GM18511 (cell line): ENCODE measurements around the gene IGFBP4.
"Not testable (repeated sequence)": the region's sequence is repeated elsewhere in the genome, so short reads cannot be mapped to it uniquely, and the experiment has no call there.

Experiments used
- ATAC-seq: cut with Tn5 transposase; IDR thresholded peaks from one replicate; pipeline ENCODE4 v1.9.1; 2021; ENCODE audit warnings: mild to moderate bottlenecking, moderate library complexity; ENCODE audit not compliant: unreplicated experiment

The IGFBP4 gene

DNA sequence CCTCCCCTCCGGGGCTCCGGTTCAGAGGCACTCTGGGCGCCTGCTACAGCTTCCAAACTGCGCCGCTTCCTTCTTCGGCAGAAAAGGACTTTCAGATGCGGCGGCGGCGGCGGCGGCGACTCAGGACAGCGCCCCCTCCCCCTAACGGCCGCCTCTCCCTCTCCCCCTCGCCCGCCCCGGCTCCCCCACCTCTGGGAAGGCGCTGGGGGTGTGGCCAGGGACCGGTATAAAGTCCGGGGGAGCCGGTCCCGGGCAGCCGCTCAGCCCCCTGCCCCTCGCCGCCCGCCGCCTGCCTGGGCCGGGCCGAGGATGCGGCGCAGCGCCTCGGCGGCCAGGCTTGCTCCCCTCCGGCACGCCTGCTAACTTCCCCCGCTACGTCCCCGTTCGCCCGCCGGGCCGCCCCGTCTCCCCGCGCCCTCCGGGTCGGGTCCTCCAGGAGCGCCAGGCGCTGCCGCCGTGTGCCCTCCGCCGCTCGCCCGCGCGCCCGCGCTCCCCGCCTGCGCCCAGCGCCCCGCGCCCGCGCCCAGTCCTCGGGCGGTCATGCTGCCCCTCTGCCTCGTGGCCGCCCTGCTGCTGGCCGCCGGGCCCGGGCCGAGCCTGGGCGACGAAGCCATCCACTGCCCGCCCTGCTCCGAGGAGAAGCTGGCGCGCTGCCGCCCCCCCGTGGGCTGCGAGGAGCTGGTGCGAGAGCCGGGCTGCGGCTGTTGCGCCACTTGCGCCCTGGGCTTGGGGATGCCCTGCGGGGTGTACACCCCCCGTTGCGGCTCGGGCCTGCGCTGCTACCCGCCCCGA, at the start of gene IGFBP4:
TSS of gene IGFBP4 (plus strand) at position 255 of the 792 bp plus-strand sequence. CDS start at position 541, 286 bp downstream.
- no peak for ATAC-seq

DNA sequence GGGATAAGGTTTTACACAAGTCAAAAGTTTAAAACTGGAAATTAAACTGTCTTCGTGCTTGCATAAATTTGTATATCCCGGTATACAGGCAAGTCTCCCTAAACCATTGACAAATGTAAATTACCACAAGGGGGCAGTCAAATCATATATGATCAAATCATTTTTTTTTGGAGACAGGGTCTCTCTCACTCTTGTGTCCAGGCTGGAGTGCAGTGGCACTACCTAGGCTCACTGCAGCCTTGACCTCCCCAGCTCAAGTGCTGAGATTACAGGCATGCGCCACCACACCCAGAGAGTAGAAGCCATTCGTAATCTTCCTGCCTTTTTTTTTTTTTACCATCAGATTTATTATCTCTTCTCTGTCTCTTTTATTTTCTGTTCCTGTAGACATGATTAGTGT, 44.1 kb upstream of the IGFBP4 start:
- ATAC-seq: no peak

DNA sequence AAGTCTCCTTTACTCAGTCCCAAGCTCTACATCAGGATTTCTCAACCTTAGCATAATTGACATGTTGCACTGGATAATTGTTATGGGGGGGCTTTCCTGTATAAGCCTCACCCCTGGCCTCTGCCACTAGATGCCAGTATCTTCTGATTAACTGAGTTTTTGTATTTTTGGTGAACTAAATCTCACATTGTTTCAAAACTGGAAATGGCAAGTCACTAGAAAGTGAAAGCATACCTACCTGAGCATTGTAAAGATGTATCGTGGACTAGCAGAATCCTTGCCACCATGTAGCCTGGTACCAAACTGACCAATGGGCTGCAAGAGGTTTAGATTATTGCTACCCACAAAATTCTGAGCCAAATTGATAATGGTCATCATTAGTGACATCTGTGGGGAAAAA, 40.6 kb upstream of the IGFBP4 start:
- no peak for ATAC-seq

- no peak for ATAC-seq
Observed at GRCh38 chr17:40404003-40404402, 39.2 kb upstream of the IGFBP4 start.

GRCh38 chr17:40407460-40407859, 35.8 kb upstream of the IGFBP4 start:
- ATAC-seq: no peak

DNA sequence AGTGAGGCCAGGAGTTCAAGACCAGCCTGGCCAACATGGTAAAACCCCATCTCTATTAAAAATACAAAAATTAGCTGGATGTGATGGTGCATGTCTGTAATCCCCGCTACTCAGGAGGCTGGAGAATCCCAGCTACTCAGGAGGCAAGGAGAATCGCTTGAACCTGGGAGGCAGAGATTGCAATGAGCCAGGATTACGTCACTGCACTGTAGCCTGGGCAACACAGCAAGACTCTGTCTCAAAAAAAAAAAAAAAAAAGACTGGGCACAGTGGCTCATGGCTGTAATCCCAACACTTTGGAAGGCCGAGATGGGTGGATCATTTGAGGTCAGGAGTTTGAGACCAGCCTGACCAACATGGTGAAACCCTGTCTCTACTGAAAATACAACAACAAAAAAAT, 33.7 kb upstream of the IGFBP4 start:
- ATAC-seq: not testable (repeated sequence)

DNA sequence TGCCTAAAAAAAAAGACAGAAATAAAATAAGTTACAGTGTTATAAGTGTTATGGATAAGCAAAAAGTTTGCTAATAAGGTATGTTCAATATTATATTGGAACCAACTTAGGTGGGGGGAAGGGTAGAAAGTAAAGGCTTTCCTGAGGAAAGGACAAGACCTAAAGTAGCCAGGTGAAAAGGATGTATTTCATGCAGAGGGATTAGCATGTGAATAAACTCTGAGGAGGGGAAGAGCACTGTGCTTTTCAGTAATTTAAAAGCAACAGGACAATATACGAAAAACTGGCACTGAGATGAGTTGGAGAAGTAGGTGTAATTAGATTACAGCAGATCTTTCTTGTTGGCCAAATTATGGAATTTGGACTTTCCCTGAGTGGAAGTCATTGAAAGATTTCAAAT, 33.2 kb upstream of the IGFBP4 start:
- no peak for ATAC-seq

DNA sequence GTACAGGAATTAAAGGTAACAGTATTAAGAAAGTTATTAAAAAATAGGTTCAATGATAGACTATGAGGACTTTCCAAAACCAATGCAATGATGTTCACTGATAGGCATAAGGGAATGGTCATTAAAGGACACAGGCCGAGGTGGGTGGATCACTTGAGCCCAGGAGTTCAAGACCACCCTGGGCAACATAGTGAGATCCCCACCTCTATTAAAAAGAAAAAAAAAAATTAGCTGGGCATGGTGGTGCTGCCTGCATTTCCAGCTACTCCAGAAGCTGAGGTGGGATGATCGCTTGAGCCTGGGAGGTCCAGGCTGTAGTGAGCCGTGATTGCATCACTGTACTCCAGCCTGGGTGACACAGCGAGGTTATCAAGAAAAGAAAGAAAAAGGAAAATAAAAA, 31.4 kb upstream of the IGFBP4 start:
- no peak for ATAC-seq

DNA sequence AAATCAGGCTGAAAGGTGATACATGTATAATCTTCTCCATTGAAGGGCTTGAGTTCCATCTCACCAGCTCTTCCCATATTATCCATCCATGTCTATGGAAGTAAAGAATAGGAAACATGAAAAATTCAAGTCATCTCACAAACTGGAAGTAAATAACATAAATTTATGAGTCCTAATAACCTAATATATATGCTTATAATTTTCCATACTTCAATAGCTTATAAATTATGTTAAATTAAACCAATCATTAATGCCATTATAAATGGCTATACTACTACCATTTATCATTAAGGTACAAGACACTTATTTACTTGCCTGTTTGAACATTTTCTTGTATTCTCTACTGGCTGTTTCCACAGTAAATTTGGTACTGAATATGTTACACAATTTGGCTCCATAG, 30.4 kb upstream of the IGFBP4 start:
- no peak for ATAC-seq

DNA sequence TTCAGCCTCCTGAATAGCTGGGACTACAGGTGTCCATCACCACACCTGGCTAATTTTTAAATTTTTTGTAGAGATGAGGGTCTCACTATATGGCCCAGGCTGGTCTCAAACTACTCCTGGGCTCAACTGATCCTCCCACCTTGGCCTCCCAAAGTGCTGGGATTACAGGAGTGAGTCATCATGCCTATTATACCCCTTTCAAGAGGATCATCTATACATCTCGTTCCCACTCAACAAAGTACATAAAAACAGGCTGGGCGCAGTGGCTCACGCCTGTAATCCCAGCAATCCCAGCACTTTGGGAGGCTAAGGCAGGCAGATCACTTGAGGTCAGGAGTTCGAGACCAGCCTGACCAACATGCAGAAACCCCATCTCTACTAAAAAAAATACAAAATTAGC, 28.9 kb upstream of the IGFBP4 start:
- not testable (repeated sequence) for ATAC-seq

DNA sequence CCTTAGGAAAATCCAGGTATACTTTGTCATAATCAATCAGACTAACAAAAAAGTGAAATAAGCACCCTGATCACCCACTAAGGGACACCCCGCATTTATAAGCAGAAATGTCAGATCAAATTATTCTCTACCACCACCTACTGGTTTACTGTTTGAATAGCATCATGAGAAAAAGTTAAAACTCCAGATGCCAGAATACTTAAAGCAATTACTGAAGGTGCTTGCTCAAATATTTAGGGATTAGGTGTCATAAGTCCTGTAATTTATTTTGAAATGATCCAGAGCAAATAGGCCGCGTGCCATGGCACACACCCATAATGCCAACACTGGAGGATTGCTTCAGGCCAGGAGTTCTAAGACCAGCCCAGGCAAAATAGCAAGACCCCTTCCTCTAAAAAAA, 27.9 kb upstream of the IGFBP4 start:
- ATAC-seq: no peak

DNA sequence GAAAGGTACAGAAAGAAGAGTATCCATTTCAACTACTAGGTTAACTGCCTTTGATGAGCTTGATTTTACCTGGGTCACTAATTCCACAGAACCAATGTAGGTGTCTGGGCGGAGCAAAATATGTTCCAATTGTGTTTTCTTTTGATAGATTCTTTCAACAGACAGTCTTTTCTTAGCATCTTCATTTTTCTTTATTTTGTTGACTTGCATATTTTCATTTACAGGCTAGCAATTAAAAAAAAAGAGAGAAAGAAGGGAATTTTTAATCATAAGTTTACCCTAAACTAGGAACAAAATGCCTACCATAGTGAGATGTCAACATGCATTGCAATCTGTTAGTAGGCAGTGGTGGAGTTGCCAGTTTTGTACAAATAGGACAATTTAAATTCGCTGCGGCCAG, 26.6 kb upstream of the IGFBP4 start:
- no peak for ATAC-seq

DNA sequence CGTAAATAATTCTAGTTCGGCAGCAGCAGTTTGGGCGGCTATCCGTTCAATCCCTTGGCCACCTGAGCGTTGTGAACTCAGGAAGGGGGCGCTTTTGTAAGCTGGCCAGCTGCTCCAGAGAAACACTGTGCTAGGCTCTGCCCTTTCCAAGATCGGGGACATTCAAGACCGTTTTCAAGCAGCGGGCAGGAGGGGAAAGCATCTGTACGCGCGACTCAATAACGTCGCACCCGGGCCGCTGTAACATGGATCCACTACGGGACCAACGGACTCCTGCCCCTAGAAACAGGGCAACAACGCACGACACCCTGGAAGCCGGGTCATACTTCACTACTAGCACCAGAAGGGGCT, 26.0 kb upstream of the IGFBP4 start:
- peak; percentile 24 for ATAC-seq

DNA sequence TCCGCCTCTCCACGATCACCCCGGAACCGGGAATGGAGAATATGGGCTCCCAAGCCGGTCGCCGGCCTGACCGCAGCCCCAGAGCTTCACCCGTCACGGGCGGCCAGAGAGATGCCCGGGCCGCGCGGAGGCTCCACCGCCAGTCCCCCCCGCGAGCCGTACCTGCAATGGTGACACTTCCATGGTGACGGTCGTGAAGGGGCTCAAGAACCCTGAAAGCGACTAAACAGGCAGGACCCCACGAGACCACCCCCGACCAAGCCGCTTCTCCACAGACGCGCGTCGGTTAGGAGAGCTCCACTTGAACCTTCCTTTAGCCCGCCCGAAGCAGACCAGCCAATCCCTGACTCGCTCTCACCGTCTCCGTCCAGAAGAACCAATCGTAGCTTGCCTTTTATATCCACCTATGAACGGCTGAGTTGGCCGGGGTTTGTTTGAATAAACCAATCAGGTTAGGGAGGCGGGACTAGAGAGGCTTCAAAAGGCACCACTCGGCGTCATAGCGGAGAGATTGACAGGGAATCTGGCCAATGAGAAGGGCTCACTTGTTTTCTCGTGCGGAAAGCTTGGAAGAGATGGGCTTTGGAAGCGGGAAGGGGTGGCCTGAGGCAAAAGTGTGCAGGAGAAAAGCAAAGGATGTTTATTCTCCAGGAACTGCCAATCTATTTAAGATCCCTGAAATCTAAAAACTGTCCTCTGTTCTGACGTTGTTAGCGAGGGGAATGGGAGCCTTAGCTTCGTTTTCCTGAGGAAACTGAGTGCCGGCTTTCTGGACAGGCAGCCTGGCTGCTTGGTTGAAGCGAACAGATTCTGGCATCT, 25.4 kb upstream of the IGFBP4 start, which contains the start of gene TOP2A:
TSS of gene TOP2A (minus strand) at position 288 of the 819 bp plus-strand sequence. CDS start at position 183, 105 bp downstream.
- ATAC-seq: peak; percentile 94

GRCh38 chr17:40418428-40418706, 24.9 kb upstream of the IGFBP4 start:
- no peak for ATAC-seq

DNA sequence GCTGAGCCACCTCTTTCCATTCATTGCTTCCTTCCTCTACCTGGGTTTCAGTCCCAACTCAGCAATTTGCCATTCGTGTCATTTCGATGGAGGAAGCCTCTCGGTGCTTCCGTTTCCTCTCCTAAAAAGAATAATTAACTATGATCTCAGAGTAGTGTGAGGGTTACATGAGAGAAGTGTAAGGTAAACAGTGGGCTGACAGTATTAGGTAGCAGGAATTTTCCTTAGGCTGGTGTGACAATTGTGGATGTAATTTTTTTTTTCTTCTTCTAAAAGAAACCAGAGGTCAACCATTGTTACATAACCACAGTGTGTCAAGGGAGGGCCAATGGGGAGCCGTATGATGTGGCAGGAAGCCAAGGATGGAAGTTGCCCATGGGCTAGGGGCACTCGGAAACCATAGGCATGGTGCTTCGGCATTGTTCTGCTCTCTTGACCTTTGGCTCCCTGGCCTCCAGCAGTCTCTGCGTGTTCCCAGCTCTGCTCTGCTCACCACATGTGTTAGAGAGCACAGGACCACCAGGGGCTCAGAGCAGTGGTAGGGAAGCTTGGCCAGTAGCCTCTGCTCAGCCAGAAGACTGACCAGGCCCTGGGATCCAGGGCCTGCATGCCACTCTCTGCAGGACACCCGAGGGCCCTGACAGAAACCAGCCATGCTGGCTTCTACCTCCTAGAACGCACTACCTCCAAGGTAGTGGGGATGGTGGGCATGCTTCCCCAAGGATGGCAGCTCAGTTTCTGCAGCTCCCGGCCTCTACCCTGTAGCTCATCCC, 23.5 kb upstream of the IGFBP4 start:
- ATAC-seq: no peak

DNA sequence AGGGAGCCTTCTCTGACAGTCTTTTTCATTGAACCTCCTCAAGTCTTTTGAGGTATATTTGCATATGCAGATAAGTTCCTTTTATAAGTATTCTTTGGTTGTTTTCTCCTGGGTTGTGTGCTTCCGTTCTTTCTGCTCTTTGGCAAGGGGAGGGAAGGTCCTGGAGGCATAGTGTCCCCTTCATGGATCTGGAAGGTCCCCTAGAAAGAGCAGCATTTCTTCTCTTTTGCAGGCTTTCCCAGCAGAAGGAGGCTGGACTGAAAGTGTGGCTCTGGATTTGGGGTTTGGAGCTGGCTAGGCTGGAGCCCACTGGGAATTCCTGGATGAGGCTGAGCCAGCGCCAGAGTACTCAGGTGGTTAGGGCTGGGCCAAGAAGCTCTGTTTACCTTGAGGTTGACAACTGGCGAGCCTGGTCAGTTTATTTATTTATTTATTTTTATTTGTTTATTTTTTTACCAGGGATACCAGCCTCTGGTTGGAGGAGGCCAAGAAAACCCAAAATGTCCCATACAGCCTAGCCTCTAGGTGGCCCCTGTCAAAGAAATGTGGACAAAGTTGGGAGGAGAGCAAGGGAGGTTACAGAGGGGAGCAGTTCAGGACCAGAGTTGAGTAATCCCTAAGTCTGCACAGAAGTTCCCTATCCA, 20.1 kb upstream of the IGFBP4 start:
- ATAC-seq: no peak

DNA sequence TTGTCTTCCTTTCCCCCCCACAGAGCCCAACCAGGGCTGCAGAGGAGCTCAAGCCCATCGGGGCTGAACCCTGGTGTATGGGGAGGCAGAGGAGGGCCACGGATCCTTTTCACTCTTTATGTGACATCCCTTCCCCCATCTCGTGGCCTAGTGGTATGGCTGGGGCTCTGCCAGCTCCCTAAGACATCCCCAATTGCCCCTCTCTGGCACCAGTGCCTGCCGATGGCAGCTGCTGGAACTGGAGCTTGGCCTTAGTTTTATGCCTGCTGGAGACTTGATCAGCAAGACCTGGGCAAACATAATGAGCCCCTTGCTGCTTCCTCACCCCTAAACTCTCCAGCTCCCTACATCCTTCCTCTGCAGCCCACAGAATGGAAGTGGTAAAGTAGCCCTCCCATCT, 17.5 kb upstream of the IGFBP4 start:
- no peak for ATAC-seq

DNA sequence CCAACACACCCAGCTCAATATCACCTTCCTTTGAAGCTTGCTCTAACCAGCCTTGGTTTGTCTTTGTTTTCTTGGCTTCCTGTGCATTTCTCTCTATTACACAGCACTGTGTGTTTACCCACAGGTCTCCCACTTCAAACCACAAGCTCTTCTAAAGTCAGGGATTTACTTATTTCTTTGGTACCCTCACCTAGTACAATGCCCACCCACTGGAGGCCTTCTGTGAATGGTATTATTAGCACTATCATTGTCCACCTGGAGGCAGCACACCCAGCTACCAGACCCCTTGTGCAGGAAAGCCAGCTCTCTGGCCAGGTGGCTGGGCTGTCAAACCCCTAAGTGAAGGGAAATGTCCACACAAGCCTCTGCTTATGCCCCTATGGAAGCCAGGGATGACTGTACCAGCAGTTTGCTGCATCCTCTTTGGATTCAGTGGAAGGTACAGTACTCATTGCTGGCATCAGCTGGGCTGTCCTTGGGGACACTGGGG, 16.2 kb upstream of the IGFBP4 start:
- ATAC-seq: no peak

DNA sequence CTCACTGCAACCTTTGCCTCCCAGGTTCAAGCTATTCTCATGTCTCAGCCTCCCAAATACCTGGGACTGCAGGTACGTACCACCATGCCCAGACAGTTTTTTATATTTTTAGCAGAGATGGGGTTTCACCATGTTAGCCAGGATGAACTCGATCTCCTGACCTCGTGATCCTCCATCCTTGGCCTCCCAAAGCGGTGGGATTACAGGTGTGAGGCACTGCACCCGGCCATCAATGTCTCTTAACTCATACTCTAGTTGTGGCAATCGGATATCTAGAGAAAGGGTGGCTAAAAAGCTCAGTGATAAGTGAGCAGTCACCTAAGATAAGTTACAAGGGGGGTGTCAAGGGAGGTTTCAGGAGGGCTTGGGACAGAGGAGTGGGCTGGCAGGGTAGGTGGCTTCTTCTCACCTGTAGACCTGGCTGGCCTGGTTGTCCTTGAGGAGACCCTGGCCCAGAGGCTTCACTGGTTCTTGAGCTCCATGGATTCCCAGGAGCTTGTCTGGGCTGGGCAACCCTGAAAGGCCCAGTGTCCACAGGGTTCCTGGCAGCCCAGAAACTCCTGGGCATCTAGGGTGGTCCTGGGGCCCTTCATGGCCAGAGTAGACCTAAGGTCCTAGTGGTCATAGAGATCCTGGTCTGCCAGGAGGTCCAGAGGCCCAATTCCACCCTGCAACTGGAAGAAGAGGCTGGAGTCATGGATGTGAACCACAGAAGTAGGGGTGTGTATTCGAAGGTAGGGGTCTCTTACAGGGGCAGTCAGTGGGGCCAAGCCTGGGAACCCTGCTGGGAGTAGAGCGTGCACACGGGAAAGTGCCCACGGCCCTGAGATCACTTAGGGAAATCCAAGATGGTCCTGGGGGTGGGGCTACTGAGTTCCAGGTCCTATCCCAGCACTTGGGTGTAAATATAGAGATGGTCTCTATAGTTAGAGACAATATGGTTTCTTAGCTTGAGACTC, 12.7 kb upstream of the IGFBP4 start:
- ATAC-seq: no peak
